Sigmoid colon (tissue), 7 donors: ENCODE measurements around the gene ZCCHC14. TPM values are rescaled to one million over a fixed set of nuclear protein-coding genes. Genes with fewer than 3 reads are reported as not detected.

Source experiments
- DNase-seq: peaks from one replicate; pipeline ENCODE4 v3.0.0-alpha.2; 2019
- H3K27ac ChIP-seq, 4 donors: fragments of 200-600 bp; sonication (generic); one replicate each; pipeline ENCODE4 v1.5.1; 2016 to 2019; ENCODE audit warnings: mild to moderate bottlenecking in 1 of 4
- H3K27me3 ChIP-seq, 3 donors: fragments of 200-600 bp; sonication (generic); one replicate each; pipeline ENCODE4 v1.5.1; 2019; ENCODE audit warnings: mild to moderate bottlenecking in 1 of 3
- H3K36me3 ChIP-seq, 4 donors: fragments of 200-600 bp; sonication (generic); one replicate each; pipeline ENCODE4 v1.5.1; 2016 to 2019
- H3K4me1 ChIP-seq, 4 donors: fragments of 200-600 bp; sonication (generic); one replicate each; pipeline ENCODE4 v1.5.1; 2017 to 2019
- H3K4me3 ChIP-seq, 4 donors: fragments of 200-600 bp; sonication (generic); one replicate each; pipeline ENCODE4 v1.5.1; 2017 to 2019; ENCODE audit warnings: mild to moderate bottlenecking in 2 of 4, moderate library complexity in 1 of 4
- H3K9me3 ChIP-seq, 4 donors: fragments of 200-600 bp in 3 of 4; sonication (generic) in 3 of 4; one replicate each; pipeline versions ENCODE4 v1.5.1 to v1.6.1; 2013 to 2019
- EP300 ChIP-seq, 4 donors: sonication (generic); formaldehyde crosslinking; IDR thresholded peaks; one replicate each; pipeline ENCODE4 v1.6.1; 2017; ENCODE audit warnings: antibody characterized with exemption in 4 of 4
- POLR2A ChIP-seq, 2 donors: fragments of 450-650 bp; IDR thresholded peaks; one replicate each; pipeline ENCODE4 v1.6.1; 2016; ENCODE audit warnings: antibody characterized with exemption in 2 of 2, mild to moderate bottlenecking in 2 of 2, moderate library complexity in 2 of 2
- POLR2AphosphoS5 ChIP-seq, 4 donors: sonication (generic); formaldehyde crosslinking; IDR thresholded peaks; one replicate each; pipeline ENCODE4 v1.6.1; 2017; ENCODE audit warnings: antibody characterized with exemption in 4 of 4
- WGBS, 2 donors: extraction: QIAGEN DNeasy Blood & Tissue Kit; methylation state at CpG; one replicate each; pipeline ENCODE4 v1.1.7; 2013; 5-methylcytosine and 5-hydroxymethylcytosine counted together
- intact Hi-C: fragments of 100-400 bp; cut with DNase I; formaldehyde crosslinking; loops from one replicate; pipeline ENCODE4 v1.15.1; 2023
- polyA plus RNA-seq, 3 donors: library from polyadenylated mRNA; stranded (reverse); fragments of 200-250 nt; gene quantifications; one replicate each; pipeline ENCODE4 v1.2.3, GENCODE V29; 2013
- total RNA-seq, 4 donors: library from RNA; depleted of rRNA; stranded (reverse); fragments of >200 nt; gene quantifications; one replicate each; pipeline ENCODE4 v1.1.0, GENCODE V29; 2016
- TF ChIP-seq, protein P1 (sequence below), 4 experiments: fragments of 450-650 bp in 3 of 4; fragments of 200-600 bp in 1 of 4; IDR thresholded peaks; one replicate each; pipeline ENCODE4 v1.5.1; 2016 to 2019; ENCODE audit warnings: antibody characterized with exemption in 4 of 4, mild to moderate bottlenecking in 3 of 4, moderate library complexity in 2 of 4
- donor health status: healthy with polysubstance abuse.
- donor health status: Bipolar disorder and iron deficiency.
- donor health status: healthy.

The ZCCHC14 gene
- total and polyA plus RNA-seq, 7 donors = 6.0 to 23.8 (median 11.8) TPM

- no peak for DNase-seq
- peaks cover 0 to 26% (median 13%) of the 10 kb centered on the region in 4 donors for H3K4me1 ChIP-seq
- 56 to 58% methylated on average over 20 of the region's 20 CpGs for WGBS, 2 donors
- intact Hi-C loops = loop anchor here (10.0 kb wide), 1 partner anchor 125 kb away; no protein-coding TSS in a partner anchor
- peak overlapping the region in 1 of 4 donors; percentile 33 for H3K4me3 ChIP-seq
- peak overlapping the region in 3 of 4 donors; percentile 39 to 78 (median 61) for H3K27ac ChIP-seq
- H3K9me3 ChIP-seq = no peaks in the 10 kb centered on the region
- TF ChIP-seq EP300 (IDR thresholded peaks at IDR 0.05) = no peak
- H3K27me3 ChIP-seq = peaks cover 4 to 6% (median 4%) of the 10 kb centered on the region in 3 donors
- H3K36me3 ChIP-seq = no peaks in the 10 kb centered on the region
Observed at GRCh38 chr16:87540072-87540896, 47.5 kb upstream of the ZCCHC14 start.

DNA sequence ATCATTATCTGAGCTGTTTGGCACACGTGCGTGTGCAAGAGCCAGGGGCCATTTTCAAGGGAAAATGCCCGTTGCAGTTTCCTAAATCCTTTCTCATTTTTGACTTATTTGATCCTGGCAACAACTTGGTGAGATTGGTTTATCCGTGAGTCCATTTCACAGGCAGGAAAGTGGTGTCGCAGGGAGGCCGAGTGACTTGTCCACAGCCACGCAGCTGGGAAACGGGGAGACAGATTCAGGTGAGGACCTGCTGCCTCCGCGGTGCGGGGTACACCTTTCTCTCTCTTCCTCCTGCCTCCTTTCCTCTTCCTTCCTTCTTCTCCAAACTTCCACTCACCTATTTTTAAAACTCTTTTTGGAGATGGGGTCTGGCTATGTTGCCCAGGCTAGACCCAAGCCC, 46.3 kb upstream of the ZCCHC14 start:
- Histone ChIP-seq H3K36me3 (no peaks in the 10 kb centered on the region), H3K27me3 (peaks cover 4 to 6% (median 4%) of the 10 kb centered on the region in 3 donors), H3K27ac (peak overlapping the region in 1 of 4 donors; percentile 2), H3K4me3 (no peak overlapping the region), H3K4me1 (peaks cover 0 to 26% (median 13%) of the 10 kb centered on the region in 4 donors), H3K9me3 (no peaks in the 10 kb centered on the region)
- DNase-seq = no peak
- 80 to 92% methylated on average over 11 of the region's 11 CpGs for WGBS, 2 donors
- intact Hi-C loops = no loop called here
- no peak for TF ChIP-seq POLR2A (IDR thresholded peaks at IDR 0.05)
- TF ChIP-seq POLR2AphosphoS5 (IDR thresholded peaks at IDR 0.05) = no peak

GRCh38 chr16:87538594-87538993, 45.8 kb upstream of the ZCCHC14 start:
- intact Hi-C loops = no loop called here
- Histone ChIP-seq H3K27ac (peak overlapping the region in 1 of 4 donors; percentile 2), H3K4me1 (peaks cover 0 to 26% (median 13%) of the 10 kb centered on the region in 4 donors), H3K27me3 (peaks cover 4 to 6% (median 4%) of the 10 kb centered on the region in 3 donors), H3K36me3 (no peaks in the 10 kb centered on the region), H3K4me3 (no peak overlapping the region), H3K9me3 (peaks cover 0 to under 1% (median 0%) of the 10 kb centered on the region in 4 donors)
- DNase-seq = no peak
- WGBS, 2 donors = 36 to 56% methylated on average over 11 of the region's 11 CpGs
- TF ChIP-seq, protein P1, sequence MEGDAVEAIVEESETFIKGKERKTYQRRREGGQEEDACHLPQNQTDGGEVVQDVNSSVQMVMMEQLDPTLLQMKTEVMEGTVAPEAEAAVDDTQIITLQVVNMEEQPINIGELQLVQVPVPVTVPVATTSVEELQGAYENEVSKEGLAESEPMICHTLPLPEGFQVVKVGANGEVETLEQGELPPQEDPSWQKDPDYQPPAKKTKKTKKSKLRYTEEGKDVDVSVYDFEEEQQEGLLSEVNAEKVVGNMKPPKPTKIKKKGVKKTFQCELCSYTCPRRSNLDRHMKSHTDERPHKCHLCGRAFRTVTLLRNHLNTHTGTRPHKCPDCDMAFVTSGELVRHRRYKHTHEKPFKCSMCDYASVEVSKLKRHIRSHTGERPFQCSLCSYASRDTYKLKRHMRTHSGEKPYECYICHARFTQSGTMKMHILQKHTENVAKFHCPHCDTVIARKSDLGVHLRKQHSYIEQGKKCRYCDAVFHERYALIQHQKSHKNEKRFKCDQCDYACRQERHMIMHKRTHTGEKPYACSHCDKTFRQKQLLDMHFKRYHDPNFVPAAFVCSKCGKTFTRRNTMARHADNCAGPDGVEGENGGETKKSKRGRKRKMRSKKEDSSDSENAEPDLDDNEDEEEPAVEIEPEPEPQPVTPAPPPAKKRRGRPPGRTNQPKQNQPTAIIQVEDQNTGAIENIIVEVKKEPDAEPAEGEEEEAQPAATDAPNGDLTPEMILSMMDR (IDR thresholded peaks at IDR 0.05) = no peak

GRCh38 chr16:87538160-87538559, 45.3 kb upstream of the ZCCHC14 start:
- TF ChIP-seq, protein P1 (IDR thresholded peaks at IDR 0.05) = no peak
- intact Hi-C loops = no loop called here
- H3K27ac ChIP-seq = peak overlapping the region in 1 of 4 donors; percentile 4
- peaks cover 4 to 6% (median 4%) of the 10 kb centered on the region in 3 donors for H3K27me3 ChIP-seq
- 58 to 64% methylated on average over 4 of the region's 4 CpGs for WGBS, 2 donors
- H3K4me3 ChIP-seq = no peak overlapping the region
- no peak for DNase-seq
- no peaks in the 10 kb centered on the region for H3K36me3 ChIP-seq
- peaks cover 0 to 4% (median 2%) of the 10 kb centered on the region in 4 donors for H3K9me3 ChIP-seq
- H3K4me1 ChIP-seq = peaks cover 0 to 26% (median 13%) of the 10 kb centered on the region in 4 donors

- TF ChIP-seq, protein P1 (IDR thresholded peaks at IDR 0.05) = no peak
- no peak for TF ChIP-seq EP300 (IDR thresholded peaks at IDR 0.05)
- TF ChIP-seq POLR2AphosphoS5 (IDR thresholded peaks at IDR 0.05) = no peak
- TF ChIP-seq POLR2A (IDR thresholded peaks at IDR 0.05) = no peak
- Histone ChIP-seq H3K4me3 (no peak overlapping the region), H3K27ac (no peak overlapping the region), H3K4me1 (peaks cover 0 to 20% (median 11%) of the 10 kb centered on the region in 4 donors), H3K9me3 (peaks cover 0 to 13% (median 5%) of the 10 kb centered on the region in 4 donors), H3K27me3 (peaks cover 0 to 6% (median 4%) of the 10 kb centered on the region in 3 donors), H3K36me3 (no peaks in the 10 kb centered on the region)
- intact Hi-C loops = no loop called here
- 80 to 85% methylated on average over 10 of the region's 10 CpGs for WGBS, 2 donors
- DNase-seq = no peak
Observed at GRCh38 chr16:87536795-87537142, 43.9 kb upstream of the ZCCHC14 start.
